NCI-H146 (cell line): ENCODE results near the gene C4B.
"Not testable (repeated sequence)": the region's sequence is repeated elsewhere in the genome, so short reads cannot be mapped to it uniquely, and the experiment has no call there.

Experiments used
- DNase-seq: peaks from one replicate; lab custom pipeline; 2025; lab: John Stamatoyannopoulos, UW

Gene C4B

DNA sequence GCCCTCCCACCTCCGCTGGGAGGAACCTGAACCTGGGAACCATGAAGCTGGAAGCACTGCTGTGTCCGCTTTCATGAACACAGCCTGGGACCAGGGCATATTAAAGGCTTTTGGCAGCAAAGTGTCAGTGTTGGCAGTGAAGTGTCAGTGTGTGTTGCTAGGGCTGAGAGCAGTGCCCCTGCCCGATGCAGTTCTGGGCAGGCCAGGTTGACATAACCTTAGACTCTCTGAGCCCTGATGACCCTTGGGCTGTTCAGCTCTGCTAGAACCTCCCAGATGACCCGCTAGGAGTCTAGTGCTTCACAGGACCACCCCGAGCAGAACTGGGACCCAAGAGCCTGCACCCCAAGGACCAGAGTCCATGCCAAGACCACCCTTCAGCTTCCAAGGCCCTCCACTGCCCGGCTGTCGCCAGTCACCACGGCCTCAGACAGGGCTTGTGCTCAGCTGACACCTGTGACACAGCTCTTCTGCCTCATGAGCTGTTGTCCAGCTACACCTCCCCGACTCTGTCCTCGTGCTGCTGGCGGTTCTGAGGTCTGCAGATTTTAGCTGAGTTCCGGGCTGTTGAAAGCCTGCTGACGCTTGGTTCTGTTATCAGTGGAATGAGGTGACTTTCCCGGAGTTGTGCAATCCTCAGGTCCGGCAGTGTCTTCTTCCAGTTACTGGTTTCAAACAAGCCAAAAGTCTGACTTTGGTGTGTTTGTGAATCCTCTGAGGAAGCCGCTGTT, 20.9 kb downstream of the C4B start:
- DNase-seq, result not testable (repeated sequence)

DNA sequence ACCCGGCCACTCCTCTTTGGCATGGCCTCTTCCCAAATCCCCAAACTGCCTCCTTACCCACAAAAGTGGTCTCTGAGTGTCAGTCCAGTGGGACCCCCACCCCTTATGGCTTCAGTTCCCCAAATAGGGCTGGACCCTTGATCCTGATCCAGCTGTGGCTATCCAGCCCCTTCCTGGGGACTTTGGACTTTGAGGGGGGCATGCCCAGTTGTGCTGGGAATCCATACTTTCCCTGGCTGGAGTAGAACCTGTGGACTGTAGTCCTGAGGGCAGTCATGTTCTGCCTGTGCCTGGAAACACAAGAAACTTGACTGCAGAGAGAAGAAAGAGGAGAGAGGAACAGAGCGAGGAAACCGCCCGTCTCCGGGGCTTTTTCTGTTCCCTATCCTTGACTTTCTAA, 22.5 kb downstream of the C4B start:
- not testable (repeated sequence) for DNase-seq

DNA sequence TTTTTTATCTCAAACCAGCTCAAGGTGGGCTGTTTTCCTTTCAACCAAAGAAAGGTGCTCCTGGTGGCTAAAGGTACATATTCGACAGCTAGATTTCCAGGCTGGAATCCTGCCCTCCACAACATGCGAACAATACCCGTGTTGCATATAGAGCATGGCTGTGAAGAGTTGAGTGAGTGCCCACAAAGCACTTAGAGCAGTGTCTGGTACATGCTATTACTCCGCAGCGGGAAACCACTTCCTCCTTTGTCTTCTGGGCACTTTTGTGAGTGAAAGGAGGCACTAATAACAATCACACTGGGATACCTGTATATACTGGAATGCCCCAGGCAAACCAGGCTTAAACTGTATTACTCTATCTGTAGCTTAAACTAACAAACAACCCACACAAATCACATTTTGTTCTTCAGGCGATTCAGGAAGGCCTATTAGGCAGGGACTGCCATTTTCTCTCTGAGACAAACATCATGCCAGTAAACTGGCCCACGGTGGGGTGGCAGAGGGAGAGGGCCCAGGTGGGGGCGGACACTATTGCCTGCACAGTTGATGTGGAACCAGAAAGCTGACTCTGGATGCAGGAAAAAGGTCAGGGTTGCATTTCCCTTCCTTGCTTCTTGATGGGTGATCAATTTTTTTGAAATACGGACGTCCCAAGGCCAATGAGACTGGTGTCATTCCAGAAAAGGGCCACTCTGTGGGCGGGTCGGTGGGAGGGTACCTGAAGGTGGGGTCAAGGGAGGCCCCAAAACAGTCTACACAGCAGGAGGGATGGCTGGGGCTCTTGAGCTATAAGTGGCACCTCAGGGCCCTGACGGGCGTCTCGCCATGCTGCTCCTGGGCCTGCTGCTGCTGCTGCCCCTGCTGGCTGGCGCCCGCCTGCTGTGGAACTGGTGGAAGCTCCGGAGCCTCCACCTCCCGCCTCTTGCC, 23.3 kb downstream of the C4B start, which contains the start of gene CYP21A2:
Gene CYP21A2, plus strand, starts transcription at position 818 of the 927 bp plus-strand sequence. Its CDS starts 8 bp downstream, at position 826.
- DNase-seq, result peak; percentile 33

DNA sequence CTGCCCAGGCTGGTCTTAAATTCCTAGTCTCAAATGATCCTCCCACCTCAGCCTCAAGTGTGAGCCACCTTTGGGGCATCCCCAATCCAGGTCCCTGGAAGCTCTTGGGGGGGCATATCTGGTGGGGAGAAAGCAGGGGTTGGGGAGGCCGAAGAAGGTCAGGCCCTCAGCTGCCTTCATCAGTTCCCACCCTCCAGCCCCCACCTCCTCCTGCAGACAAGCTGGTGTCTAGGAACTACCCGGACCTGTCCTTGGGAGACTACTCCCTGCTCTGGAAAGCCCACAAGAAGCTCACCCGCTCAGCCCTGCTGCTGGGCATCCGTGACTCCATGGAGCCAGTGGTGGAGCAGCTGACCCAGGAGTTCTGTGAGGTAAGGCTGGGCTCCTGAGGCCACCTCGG, 24.3 kb downstream of the C4B start:
- DNase-seq, result not testable (repeated sequence)

DNA sequence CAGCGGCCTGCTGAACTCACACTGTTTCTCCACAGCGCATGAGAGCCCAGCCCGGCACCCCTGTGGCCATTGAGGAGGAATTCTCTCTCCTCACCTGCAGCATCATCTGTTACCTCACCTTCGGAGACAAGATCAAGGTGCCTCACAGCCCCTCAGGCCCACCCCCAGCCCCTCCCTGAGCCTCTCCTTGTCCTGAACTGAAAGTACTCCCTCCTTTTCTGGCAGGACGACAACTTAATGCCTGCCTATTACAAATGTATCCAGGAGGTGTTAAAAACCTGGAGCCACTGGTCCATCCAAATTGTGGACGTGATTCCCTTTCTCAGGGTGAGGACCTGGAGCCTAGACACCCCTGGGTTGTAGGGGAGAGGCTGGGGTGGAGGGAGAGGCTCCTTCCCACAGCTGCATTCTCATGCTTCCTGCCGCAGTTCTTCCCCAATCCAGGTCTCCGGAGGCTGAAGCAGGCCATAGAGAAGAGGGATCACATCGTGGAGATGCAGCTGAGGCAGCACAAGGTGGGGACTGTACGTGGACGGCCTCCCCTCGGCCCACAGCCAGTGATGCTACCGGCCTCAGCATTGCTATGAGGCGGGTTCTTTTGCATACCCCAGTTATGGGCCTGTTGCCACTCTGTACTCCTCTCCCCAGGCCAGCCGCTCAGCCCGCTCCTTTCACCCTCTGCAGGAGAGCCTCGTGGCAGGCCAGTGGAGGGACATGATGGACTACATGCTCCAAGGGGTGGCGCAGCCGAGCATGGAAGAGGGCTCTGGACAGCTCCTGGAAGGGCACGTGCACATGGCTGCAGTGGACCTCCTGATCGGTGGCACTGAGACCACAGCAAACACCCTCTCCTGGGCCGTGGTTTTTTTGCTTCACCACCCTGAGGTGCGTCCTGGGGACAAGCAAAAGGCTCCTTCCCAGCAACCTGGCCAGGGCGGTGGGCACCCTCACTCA, 25.0 kb downstream of the C4B start:
- not testable (repeated sequence) for DNase-seq

DNA sequence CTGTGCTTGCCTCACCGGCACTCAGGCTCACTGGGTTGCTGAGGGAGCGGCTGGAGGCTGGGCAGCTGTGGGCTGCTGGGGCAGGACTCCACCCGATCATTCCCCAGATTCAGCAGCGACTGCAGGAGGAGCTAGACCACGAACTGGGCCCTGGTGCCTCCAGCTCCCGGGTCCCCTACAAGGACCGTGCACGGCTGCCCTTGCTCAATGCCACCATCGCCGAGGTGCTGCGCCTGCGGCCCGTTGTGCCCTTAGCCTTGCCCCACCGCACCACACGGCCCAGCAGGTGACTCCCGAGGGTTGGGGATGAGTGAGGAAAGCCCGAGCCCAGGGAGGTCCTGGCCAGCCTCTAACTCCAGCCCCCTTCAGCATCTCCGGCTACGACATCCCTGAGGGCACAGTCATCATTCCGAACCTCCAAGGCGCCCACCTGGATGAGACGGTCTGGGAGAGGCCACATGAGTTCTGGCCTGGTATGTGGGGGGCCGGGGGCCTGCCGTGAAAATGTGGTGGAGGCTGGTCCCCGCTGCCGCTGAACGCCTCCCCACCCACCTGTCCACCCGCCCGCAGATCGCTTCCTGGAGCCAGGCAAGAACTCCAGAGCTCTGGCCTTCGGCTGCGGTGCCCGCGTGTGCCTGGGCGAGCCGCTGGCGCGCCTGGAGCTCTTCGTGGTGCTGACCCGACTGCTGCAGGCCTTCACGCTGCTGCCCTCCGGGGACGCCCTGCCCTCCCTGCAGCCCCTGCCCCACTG, 25.9 kb downstream of the C4B start:
- not testable (repeated sequence) for DNase-seq

DNA sequence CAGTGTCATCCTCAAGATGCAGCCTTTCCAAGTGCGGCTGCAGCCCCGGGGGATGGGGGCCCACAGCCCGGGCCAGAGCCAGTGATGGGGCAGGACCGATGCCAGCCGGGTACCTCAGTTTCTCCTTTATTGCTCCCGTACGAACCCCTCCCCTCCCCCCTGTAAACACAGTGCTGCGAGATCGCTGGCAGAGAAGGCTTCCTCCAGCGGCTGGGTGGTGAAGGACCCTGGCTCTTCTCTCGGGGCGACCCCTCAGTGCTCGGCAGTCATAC, 26.4 kb downstream of the C4B start:
- not testable (repeated sequence) for DNase-seq

DNA sequence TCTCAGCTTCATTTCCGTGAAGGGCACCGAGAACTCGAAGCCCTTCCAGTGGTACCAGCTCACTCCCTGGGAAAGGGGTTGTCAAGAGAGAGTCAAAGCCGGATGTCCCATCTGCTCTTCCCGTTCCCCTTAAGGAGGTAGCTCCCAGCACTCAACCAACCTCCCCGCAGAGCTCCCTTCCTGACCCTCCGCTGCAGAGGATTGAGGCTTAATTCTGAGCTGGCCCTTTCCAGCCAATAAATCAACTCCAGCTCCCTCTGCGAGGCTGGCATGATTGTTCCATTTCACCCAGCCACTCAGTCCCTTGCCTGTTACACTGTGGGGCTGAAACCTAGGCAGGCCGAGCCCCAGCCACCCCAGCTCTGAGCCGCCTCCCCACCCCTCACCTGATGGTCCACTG, 26.8 kb downstream of the C4B start:
- not testable (repeated sequence) for DNase-seq

DNA sequence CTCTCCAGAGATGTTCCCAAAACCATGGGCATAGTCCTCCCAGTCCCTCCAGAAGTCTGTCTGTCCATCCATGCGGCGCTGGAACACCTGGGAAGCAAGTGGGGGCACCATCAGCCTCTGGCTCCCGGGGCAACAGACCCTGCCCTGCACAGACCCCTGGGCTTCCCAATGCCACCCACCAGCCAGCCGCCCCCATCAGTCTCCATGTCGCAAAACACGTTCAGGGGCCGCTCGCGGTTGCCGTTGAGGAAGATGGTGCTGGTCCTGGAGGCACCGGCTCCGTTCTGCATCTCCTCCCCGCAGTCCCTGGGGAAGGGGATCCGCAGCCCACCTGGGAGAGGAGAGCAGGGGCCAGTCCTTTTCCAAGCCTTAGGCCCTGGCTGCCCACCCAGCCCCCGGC, 27.7 kb downstream of the C4B start:
- not testable (repeated sequence) for DNase-seq

DNA sequence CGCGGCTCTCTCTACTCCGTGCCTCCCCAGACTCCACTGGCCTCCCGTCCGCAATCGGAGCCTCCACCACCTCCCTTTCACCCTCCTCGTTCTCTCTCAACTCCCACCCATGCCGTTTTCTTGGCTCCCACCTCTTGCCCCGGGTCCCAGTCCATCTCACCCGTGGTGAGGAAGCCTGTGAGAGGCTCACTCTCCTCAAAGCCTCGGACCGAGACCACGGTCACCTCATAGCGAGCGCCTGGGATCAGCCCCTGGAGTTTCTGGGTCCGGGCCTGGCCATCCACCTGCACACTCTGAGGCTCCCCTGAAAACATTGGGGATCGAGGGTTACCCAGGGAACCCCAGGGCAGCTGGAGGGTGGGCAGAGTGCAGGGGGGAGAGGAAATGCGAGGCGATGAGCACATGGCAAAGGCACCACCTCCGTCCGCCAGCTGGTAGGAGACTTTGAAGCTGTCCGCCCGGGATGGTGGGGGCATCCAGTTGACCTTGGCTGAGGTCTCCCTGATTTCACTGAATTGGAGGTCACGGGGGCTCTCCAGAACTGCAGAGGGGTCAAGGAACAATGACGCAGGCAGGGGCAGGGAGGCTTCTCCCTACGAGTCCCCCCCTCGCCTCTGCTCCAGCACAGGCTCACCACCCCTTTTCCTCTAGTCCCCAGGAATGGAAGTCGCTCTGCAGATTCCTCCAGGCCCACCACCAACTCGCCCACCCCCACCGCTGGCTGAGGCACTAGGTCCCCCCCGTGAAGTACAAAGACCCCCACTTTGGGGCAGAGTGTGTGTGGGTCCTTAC, 29.2 kb downstream of the C4B start:
- not testable (repeated sequence) for DNase-seq

DNA sequence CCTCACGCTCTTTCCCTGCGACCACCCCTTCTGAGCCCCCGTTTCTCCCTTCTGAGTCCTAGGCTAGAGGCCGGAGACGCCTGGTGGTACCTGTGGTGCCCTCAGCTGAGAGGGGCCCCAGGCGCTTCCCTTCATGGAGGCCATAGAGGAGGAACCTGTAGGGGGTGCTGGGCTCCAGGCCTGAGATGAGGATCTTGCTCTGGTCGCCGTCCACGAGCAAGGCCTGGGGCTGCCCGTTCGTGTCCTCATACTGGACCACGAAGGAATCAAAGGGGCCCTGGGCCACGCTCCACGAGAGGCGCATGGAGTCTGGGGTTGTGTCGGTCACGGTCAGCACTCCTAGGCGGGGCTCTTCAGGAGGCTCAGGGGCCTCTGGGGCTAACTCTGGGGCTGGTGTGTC, 30.3 kb downstream of the C4B start:
- not testable (repeated sequence) for DNase-seq

DNA sequence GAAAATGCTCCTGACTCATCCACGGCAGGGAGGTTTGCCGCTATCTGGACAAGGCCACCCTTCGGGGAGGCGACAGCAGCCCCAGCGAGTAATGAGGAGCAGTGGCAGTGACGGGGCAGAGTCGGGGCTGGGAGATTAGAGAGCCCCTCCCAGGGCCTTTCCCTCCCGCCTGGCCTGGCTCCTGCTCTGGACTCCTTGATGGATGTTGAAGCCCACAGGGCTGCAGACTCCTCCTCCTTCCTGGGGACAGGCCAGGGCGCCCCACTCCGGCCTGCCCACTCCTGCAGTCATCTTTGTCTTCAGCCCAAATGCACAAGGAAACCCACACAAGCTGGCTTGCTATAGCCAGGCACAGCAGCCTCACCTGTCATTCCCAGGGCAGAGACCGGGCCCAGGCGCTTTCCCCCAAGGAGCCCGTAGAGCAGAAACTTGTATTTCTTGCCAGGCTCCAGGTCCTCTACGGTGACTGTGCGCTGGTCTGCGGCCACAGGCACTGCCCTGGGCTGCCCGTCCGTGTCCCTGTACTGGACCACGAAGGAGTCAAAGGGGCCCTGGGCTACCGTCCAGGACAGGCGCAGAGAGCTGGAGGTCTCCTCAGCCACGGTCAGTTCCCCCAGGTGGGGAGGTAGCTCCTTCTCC, 31.3 kb downstream of the C4B start:
- no peak for DNase-seq

DNA sequence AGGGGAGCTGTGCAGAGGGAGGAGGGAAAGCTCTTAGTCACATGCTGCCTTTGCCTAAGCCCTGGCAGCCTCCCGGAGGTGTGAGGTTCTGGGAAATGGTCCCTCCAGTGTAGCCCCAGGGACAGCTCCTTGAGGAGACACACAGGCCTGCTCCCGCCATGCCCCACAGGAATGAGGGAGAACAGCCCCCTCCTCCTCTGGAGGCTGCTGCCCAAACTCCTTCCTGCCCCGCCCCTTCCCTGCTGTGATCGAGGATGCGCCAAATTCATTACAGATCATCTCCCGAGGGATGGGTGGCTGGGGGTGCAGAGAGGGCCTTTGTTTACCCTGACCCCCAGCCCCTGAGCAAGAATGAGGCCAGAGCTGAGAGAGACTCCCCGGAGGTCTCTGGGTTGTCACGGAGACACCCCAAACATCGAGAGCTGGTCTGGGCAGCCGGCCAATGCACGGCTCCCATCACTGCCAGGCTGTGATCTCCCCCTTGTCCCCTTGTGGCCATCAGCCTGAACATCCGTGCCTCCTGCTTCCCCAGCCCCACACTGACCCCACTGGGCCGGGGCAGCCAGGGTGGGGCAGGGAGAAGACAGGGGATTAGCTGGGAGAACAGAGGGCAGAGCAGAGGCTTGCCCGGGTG, 32.0 kb downstream of the C4B start:
- peak; percentile 8 for DNase-seq

DNA sequence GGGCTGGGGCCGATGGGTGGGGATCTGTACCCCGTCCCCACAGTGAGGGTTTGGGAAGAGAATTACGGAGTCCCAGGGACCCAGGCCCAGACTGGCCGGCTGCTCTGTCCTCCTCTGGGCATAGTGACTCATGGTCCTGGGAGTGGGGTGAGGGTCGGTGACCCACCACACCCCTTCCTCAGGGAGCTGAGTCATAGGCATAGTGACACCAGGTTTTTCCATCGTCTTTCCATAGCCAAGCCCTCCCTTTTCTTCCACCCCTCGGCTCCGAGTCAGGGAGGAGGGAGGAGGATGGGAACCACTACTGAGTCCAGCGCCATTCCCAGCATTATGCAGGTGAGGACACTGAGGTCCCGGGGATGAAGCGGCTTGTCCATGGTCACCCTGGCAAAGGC, 32.5 kb downstream of the C4B start:
- no peak for DNase-seq

DNA sequence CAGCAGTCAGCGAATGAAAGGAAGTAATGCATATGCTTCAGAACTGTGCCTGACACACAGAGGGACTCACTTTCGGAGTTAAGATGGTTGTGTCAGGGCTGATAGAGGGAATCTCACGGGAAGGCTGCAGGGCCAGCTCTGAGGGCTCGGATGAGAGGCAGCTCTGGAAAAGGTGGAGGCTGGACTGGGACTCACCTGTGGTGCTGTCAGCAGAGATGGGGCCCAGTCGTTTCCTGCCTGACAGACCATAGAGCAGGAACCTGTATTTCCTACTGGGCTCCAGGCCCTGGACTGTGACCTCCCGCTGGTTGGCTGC, 32.9 kb downstream of the C4B start:
- DNase-seq, result no peak

DNA sequence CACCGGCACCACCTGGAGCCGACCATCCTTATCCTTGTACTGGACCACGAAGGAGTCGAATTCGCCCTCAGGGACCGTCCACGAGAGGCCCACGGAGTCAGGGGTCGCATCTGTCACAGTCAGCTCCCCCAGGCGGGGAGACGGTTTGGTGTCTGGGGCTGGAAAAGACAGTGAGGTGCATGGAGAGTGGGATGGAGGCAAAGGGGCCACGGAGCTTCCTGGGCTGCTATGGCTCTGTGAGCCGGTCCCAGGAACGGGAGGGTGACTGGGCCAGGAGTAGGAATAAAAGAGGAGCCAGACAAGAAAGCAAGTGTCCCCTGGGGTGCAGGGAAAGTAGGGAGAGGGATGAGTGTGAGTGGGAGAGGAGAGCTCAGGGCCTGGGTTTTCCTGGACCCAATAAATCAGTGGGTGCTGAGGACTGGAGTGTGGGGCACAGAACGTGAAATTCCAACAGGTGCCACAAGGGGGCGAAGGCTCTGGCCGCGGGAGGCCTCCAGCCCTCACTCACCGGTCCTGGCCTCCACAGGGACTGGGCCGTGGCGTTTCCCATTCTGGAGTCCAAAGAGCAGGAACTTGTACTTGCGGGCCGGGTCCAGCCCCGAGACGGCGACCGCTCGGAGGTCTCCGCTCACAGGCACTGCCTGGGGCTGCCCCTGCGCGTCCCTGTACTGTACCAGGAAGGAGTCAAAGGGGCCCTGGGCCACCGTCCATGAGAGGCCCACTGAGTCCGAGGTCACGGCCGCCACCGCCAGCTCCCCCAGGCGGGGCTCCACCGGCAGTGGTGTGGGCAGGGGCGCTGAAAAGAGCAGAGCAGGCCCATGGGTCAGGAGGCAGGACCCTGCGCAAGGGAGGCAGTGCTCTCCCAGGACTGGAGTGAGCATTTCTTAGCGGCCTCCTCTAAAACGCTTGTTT, 33.5 kb downstream of the C4B start:
- DNase-seq, result peak; percentile 36

DNA sequence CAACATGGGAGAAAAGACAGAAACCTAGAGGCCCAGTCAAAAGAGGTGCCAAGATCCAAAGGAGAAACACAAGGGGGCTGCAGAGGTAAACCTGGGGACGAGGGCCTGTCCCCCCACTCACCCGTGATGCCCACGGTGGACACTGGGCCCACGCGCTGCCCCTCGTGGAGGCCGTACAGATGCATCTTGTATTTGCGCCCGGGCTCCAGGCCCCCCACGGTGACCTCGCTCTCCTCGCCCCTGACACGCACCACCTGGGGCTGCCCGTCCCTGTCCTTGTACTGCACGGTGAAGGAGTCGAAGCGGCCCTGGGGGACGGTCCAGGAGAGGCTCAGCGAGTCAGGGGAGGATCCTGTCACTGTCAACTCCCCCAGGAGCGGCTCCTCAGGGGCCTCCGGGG, 34.6 kb downstream of the C4B start:
- not testable (repeated sequence) for DNase-seq

DNA sequence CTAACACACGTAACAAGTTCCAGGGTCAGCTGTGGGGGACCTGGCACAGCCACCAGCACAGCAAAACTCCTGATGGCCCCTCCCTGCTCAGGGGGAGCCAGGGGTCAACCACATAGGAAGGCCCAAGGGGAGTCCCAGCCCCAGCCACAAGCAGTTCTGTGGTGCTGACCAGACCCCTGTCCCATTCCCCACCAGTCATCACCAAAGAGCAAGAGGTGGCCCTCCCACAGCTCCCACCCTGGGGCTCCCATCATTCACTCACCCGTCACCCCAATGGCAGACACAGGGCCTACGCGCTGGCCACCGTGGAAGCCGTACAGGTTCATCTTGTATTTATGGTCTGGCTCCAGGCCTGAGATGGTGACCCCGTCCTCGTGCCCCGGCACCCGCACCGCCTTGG, 35.1 kb downstream of the C4B start:
- not testable (repeated sequence) for DNase-seq

DNA sequence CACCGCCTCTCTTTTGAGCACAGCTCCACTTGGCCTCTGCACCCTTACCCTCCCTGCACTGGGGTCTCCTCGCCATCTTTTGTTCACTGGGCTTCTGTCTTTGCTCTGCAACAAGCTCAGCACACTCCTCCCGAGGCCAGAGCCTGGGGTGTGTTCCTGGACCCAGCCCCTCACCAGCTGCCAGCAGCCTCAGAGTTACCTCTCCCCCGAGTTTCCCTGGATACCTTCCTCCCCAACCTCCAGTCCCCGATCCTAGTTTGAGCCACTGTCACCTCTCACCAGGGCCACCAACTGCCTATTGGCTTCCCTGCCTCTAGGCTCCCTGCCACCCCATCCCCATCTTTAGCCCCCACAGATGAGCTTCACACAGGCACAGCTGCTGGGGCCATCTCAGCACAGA, 36.0 kb downstream of the C4B start:
- no peak for DNase-seq
